ENCODE data around the gene OR1A1.
"Not testable (repeated sequence)": the region's sequence is repeated elsewhere in the genome, so short reads cannot be mapped to it uniquely, and the experiment has no call there.

Gene OR1A1, protein sequence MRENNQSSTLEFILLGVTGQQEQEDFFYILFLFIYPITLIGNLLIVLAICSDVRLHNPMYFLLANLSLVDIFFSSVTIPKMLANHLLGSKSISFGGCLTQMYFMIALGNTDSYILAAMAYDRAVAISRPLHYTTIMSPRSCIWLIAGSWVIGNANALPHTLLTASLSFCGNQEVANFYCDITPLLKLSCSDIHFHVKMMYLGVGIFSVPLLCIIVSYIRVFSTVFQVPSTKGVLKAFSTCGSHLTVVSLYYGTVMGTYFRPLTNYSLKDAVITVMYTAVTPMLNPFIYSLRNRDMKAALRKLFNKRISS

DNA sequence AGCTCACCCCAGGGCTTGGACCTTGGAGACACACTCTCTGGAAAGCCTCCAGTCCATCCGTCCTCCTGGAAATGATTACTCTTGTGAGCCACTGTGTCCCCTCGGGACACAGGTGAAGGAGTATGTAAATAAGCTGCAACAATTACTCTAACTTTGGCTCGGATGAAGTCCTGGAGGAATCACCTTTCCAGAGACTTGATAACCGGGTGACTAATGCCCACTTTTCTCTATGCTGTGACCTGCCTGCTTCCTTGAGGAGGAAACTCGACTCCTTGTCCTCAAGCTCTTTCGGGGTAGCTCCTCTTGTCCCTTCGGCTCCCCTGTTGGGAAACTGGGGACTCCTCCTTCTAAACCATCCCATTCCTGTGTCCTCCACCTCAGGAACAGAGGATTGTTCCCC, at the start of gene OR1A1:
Gene OR1A1, plus strand, starts transcription at position 301 of the 400 bp plus-strand sequence. CDS start 7,954 bp downstream, outside the sequence.
- no peak for DNase-seq

DNA sequence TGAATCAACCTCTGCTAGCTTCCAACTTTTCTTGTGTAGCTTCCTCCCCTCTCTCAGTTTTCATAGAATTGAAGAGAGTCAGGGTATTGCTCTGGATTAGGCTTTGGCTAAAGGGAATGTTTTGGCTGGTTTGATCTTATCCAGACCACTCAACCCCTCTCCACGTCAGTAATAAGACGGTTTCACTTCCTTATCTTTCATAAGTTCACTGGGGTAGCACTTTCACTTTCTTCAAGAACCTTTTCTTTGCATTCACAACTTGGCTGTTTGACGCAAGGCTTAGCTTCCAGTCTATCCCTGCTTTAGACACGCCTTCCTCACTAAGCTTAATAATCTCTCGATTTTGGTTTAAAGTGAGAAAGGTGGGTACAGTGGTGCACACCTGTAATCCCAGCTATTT, 39.9 kb upstream of the OR1A1 start:
- DNase-seq = no peak

DNA sequence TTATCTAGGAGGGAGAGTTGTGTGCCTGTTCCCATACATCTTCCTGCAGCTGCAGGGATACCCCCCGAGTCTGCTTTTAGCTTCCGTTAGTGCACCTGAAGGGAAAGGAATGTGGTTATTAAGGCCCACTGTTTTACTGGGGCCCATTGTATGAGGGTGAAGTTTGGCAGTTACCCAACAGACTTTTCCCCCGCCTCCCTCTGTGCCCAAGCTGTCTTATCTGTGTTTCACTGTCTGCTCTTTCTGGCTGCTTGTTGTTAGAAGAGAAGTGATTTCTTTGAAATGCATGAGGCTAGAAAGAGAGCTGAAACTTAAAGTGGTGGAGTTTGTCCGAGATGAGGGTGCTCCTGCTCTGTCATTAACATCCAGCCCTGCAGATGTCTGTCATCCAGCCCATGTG, 17.5 kb upstream of the OR1A1 start:
- no peak for DNase-seq

DNA sequence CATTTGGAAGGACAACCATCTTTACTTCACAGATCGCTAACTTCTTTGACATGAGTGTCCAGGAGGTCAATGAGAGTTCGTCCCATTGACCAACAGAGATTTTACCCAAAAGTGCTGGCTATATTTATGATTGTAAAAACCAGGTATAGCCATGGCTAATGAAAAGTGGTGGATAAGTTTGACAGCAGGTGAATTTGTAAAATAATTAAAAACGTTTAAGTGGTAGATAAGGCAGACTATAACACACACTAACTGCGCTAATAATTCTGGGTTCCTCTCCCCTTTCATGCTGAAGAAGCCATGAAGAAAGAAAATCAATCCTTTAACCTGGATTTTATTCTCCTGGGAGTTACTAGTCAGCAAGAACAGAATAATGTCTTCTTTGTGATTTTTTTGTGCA, 10.2 kb upstream of the OR1A1 start, which contains the start of gene OR1A2:
Gene OR1A2, plus strand, starts transcription at position 301 of the 400 bp plus-strand sequence. Its CDS starts 0 bp downstream, at position 301.
- no peak for DNase-seq

DNA sequence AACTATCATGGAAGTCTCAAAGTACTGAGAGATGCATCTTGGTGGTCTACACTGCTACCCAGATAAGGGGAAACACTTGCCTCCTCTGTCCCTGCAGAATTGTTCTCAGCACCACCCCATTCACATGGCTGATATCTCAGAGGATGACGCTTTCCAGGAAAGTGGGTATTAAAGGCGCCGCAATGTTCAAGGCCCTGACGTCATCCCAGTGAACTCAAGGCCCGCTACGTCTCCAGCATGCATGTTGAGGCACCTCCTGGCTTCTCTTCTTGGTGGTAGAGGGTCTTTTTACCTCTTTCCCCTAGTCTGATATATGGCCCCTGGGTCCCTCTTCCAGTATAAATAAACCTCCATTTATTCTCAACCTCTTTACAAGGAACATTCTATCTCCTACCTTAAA, 1.0 kb downstream of the OR1A1 start:
- no peak for DNase-seq

DNA sequence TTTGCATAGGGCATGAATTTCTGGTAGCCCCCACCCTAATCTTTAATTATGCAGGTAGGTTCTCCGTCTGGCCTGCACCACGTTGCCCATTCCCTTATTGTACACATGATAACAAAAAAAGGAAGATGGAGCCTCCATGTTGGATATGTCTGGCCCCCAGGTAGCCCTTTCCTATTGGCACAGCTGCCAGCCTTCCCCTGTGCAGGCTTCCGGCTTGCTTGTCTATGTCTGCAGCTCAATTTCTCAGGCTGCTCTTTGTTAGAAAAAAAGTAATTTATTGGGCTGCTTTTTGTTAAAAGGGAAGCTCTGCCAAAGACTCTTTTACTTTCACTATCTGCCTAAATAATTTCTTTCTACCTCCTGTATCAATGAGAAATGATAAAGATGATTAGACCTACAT, 5.5 kb downstream of the OR1A1 start:
- DNase-seq = no peak

DNA sequence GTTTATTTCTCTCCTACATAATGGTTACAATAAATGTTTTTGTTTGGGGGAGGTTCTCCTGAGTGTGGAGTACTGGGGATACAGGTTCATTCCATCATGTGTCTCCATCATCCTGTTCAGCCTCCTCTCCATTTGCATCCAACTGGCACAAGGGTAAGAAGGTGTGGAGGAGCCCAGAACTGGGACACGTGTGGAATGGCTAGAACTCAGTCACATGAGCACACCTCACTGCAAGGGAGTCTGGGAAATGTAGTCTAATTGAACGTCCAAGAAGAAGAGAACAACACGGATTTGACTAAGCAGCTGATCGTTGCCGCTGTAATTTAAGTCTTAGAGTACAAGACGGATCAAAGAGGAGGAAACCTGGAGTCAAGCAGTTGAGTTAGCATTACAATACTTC, 6.1 kb downstream of the OR1A1 start:
- DNase-seq = no peak

DNA sequence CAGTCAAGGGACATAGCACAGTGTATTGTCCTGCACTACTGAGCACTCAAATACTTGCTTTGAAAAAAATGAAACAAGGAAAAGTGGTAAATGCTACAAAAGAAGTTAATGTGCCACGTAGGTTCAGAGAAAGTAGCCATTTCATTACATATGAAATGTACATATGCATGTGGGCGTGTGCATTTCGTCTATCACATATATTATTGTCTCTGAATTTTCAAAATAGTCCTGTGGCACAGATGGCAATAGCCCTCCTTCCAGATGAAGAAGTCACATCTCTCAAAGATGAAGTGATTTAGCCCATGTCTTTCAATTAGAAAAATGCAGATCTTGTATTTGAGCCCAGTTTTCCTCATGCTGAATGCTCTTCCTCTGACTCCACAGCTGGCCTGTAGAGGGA, 12.5 kb downstream of the OR1A1 start:
- DNase-seq = not testable (repeated sequence)

DNA sequence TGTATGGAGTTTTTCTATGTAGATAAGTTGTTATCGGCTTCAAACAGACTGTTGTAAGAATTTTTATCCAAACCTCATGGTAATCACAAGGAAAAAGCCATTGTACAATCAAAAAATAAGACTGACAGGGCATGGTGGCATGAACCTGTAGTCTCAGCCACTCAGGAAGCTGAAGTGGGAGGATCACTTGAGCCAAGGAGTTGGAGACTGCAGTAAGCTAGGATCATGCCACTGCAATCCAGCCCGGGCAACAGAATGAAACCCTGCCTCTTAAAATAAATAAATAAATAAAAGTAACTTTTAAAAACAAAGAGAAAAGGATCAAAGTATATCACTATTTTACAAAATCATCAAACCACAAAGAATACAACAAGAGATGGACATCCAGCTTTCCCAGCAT, 14.4 kb downstream of the OR1A1 start:
- DNase-seq = no peak

DNA sequence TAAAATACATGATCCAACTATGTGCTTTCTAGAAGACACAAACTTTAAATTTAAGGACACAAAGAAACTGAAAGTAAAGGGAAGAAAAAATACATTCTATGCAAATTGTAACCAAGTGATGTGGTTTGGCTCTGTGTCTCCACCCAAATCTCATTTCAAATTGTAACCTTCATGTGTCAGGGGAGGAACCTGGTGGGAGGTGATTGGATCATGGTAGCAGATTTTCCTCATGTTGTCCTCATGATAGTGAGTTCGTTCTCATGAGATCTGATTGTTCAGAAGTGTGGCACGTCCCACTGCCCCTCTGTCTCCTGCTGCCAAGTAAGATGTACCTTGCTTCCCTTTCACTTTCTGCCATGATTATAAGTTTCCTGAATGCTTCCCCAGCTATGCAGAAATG, 15.0 kb downstream of the OR1A1 start:
- no peak for DNase-seq

DNA sequence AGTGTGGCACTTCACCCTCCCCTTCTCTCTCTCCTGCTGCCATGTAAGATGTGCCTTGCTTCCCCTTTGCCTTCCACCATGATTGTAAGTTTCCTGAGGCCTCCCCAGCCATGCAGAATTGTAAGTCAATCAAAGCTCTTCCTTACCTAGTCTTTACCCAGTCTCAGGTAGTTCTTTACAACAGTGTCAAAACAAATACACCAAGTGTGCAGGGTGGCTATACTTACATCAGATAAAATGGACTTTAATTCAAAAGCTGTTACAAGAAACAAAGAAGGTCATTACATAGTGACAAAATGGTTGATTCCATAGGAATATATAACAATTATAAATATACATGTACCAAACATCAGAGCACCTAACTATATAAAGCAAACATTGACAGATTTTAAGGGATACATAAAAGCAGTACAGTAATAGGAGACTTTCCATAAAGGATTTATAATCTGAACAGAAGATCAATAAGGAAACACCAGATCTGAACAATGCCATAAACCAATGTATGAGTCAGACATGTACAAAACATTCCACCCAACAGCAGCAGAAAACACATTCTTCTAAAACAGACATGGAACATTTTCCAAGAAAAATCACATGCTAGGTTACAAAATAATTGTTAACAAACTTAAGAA, 17.4 kb downstream of the OR1A1 start:
- DNase-seq = not testable (repeated sequence)

DNA sequence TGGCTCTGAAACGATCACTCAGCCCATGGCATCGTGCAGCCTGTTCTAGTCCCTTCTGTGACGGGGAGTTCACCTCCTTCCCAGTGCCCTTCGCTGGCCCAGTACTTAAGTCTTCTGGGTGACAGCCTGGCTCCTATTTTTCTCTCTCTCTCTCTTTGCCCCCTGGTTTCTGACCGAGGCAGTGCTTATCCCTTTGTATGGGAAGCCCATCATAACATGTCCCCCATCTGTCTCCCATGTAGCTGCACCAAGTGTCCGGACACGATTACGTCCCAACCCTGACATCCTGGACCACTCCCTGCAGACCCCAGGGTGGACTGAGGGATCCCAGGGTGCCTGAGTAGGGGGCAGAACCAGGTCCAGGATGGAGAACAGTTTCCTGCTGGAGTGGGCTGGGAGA, 24.8 kb downstream of the OR1A1 start:
- DNase-seq = not testable (repeated sequence)

DNA sequence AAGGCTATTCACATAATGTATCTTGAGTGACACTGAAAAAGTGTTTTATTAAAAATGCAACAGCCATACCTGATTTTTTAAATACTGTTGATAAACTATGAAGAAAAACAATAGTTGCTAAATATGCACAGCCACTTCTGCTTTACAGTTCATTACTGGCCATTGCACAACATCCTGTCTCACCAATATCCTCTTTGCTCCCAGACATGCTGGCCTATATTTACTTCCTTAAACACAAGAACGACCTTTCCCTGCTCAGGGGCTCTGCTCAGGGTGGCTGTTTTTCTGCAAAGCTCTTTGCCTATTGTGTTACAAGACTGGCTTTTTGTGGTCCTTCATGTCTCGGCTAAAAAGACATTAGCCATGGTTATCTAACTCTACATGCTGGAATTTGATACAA, 31.2 kb downstream of the OR1A1 start:
- not testable (repeated sequence) for DNase-seq

DNA sequence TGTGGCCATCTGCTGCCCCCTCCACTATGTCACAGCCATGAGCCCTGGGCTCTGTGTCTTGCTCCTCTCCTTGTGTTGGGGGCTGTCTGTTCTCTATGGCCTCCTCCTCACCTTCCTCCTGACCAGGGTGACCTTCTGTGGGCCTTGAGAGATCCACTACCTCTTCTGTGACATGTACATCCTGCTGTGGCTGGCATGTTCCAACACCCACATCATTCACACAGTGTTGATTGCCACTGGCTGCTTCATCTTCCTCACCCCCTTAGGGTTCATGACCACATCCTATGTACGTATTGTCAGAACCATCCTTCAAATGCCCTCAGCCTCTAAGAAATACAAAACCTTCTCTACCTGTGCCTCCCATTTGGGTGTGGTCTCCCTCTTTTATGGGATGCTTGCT, 33.6 kb downstream of the OR1A1 start:
- not testable (repeated sequence) for DNase-seq

DNA sequence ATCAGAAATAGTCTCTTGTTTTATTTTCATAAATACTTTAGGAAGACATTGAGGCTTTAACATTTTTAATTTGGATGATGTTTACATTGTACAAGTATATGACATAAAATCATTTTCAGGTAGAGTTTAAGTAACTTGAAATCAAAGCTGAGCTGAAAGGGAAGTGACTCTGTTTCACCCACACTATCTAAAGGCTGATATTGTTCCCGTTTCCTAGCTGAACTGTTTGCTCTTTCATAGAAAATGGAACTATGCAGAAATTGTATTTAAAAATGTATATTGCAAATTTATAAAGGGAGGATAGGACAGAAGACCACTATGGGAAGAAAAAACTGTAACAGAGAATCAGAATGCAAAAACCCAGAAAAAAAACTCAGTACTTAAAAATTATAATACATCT, 37.4 kb downstream of the OR1A1 start:
- DNase-seq = not testable (repeated sequence)

DNA sequence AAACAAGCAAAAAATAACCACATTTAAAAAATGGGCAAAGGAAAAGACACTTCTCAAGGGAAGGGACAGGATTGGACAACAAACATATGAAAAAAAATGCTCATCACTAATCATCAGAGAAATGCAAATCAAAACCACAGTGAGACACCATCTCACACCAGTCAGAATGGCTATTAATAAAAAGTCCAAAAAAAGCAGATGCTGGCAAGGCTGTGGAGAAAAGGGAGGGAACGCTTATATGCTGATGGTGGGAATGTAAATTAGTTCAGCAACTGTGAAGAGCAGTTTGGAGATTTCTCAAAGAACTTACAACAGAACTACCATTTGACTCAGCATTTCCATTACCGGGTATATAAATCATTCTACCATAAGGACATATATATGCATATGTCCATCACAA, 41.5 kb downstream of the OR1A1 start:
- not testable (repeated sequence) for DNase-seq

DNA sequence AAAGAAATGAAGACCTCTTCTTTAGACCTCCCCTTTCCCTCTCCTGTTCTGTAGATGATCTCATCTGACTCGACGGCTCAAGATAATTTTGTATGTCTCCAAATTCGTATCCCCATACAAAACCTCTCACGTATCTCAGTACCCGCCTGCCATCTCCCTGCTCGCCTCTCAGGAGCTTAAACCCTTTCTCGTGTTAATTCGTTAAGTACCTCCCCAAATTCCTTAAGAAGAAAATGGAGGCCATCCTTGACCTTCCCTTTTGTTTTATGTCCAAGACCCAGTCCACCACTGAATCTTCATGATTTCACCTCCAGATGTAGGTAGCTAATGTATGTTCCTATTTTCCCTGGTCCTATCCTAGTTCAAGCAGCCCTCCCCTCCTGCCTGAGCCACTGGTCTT, 49.1 kb downstream of the OR1A1 start:
- DNase-seq = no peak

DNA sequence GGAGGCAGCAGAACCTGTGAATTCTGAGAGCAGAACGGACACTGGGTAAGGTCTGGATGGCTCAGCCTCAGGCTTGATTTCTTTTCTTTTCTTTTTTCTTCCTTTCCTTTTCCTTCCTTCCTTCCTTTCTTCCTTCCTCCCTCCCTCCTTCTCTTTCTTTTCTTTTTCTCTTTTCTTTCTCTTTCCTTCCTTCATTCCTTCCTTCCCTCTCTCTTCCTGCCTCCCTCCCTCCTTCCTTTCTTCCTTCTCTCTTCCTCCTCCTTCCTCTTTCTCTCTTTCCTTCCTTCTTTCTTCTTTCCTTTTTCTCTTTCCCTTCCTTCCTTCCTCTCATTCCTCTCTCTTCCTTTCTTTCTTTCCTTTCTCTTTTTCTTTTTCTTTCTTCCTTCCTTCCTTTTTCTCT, 52.7 kb downstream of the OR1A1 start:
- no peak for DNase-seq

DNA sequence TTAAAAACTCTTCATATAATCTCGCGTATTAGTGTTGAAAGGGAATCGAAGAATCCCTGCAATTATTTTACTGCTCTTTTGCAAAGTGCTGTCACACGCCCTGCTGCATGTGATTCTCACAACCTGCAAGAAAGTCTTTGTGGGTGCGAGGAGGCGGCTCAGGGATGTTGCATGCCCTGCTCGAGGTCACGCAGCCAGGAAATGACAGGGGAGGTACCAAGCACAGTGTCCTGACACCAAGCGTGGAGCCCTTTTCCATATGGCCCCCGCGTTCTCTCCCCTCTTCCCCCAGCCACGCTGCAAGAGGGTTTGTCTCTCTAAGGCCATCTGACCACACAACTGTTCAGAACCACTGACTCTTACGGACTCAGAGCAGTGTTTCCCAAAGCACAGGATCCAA, 53.1 kb downstream of the OR1A1 start:
- DNase-seq = no peak

Measured in NCI-H510A (cell line).